CD4-positive, alpha-beta T cell treated with Interferon alpha-2 for 1 hour (primary cell): ENCODE data around the gene CEP83.

Experiments
- DNase-seq, 2 donors: peaks; one replicate each; pipeline ENCODE4 v3.0.0-alpha.2; 2020 to 2022

The CEP83 gene

DNA sequence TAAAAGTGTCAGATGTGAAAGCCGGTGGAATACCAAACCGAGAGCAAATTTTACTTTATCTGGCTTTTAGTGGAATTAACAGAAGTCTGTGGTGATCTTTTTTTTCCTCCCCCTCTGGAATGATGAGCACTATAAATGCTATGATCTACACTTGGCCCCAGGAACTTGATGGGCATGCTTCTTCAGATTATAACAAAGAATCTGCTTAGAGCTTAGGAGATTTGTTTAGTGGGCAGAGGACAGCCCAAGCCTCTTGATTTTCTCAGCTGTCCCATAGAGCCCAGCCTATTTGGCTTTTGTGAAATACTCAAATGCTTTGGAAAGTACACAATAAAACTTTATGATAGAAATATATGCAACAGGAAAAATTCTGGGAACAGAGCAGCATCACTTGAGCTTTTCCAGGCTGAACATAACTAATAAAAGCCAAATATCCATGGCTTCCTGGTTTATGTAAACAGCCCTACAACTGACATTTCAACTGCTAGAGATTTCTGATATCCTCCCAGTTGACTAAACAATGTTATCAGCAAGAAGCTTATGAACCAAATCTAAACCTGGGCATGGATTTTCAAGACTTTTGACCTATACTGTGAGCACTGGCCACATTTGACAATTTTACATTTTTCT lies 161.7 kb downstream of the CEP83 start:
- no peak for DNase-seq

DNA sequence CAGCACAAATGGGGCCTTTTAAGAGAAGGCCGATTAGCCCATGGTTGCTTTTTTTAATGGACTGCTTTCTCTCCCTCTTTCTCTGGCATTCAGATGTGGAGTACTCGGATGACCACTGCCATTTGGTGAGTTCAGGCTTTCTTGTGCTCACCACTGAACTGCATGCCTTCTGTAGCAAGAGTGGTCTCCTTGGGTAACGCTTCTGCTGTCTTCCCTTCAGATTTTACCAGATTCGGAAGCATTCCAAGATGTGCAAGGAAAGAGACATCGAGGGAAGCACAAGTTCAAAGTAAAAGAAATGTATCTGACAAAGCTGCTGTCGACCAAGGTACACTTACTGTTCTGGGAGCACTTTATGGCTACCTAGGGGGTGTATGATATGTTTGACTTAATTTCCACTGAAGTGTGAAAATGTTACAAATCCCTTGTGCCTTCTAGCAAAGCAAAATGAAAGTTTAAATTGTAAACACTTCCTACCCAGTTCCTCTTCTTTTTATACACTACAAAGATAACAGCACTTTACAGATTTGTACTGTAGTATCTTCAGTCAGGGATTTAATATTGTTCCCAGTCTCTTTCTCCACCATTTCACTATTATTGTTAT lies 162.5 kb downstream of the CEP83 start:
- DNase-seq, result no peak

DNA sequence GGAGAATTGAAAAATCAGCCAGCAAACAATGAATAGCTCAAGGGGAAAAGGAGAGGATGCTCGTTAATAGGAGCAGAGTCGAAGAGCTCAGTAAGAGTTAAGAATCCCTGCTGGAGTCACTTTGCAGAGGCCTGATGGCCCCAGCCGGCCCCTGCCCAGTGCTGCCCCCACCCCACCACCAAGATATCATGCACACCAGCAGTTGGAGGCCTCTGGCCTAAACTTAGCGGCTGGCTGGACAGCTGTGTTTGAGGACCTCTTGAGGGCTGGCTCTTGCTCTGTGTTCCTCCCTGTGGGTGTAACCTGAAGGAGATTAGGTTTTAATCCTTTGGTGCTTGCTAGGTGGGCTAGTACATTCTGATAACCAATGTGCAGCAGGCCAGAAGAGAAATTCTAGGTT lies 169.3 kb downstream of the CEP83 start:
- no peak for DNase-seq

DNA sequence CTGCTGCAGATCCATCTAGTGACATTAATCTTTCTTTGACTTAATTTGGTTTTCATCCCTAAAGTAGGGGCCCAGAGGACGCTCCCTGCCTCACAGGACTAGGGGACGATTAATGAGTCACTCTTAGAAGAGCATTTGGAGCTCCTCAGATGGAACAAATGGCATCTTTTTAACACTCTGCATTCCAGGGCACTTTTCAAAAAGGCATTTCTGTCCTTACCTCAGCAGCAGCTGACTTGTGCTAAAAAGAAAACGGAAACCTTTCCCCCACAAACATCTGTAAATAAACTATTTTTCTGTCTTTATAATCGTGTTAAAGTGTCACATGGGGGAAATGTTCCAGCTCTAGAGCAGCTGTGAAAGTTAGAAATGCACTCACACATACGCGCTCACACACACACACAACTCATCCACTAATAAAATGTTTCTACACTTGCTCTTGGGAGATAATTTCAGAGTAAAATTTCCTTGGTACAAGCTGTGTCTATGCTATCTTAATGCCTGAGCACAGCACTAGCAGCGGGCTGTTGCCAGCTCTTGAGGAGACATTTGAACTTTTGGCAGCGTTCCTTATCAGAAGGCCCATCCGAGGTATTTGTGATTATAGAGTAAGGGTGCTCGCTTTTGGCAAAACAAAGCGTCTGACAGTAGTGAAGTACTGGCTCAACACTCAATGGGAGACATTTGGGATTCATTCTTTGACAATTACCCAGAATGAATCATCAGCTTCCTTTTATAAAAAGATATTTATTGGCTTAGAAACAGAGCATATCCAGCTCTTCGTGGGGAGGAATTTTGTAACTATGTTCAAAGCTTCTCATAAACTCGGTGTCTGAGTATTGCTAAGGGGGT lies 170.0 kb downstream of the CEP83 start:
- no peak for DNase-seq

DNA sequence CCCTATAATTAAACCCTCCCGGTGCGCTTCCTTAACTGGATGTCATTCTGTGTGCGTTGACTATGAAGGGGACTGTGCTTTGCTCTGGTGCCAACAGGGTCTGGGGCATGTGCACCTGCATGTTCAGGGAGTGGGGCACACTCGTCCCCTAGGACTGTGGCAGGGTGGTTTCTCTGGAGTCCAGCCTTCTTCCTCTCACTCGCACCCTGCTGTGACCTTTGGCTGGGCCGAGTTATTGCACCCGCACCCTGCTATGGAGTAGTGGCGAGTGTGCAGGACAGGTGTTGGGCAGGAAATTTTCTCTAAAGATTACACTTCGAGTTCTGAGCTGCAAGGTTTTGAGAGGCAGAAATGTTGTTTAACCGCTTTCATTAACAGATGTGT lies 172.4 kb downstream of the CEP83 start:
- no peak for DNase-seq

DNA sequence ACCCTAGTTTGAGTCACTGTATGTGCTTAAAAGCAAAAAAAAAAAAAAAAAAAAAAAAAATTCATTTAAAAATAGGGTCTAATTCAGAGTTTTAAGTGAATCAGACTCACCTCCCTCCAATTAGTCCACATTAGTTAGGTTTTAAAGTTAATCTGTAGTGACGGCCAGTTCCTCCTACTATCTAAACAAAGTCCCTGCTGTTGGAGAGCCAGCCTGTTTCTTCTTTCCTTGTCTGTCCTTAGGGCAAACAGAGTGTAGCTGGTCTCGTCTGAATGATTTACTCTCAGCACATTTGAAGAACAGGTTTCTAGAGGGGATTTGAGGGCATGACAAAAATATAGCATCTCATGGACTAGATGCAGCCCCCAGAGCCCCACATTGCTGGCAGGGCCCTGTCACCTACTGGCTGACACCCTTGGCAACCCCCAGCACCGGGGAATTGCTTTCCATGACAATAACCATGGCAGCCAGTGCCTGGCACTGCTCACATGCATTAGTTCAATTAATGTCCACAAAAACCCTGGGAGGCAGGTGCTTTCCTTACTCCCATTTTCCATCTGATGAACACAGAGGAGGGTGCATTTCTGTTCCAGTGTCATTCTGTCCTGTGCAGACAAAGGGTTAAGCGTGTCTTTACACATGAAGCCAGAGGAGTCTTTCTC lies 173.0 kb downstream of the CEP83 start:
- no peak for DNase-seq

DNA sequence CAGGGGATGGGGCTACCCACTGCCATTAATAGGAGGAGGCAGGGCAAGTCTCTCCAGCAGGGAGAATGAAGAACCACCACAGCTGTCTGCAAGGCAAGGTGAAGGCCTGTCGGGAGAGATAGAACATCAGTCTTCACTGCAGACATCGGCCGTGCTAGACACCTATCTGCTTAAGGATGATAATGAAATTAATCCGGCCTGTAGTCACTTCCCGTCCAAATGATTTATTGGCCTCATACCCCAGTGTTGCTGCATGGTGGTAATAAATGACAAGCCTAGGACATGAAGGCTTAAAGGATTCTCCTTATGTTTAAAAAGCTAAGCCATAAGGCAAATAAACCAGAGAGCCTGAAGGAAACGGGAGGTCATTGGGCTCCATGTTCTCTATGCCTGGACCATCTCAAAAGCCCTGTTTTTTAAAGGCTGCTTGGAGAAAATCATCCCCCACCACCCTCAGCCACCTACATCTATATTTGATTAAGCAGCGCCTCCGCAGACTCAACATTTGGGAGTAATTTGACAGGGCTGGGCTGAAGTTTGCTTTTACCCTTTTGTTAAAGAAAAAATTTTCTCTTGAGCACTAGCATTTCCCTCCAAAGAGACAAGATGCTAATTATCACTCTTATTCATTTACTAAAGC lies 173.6 kb downstream of the CEP83 start:
- no peak for DNase-seq

DNA sequence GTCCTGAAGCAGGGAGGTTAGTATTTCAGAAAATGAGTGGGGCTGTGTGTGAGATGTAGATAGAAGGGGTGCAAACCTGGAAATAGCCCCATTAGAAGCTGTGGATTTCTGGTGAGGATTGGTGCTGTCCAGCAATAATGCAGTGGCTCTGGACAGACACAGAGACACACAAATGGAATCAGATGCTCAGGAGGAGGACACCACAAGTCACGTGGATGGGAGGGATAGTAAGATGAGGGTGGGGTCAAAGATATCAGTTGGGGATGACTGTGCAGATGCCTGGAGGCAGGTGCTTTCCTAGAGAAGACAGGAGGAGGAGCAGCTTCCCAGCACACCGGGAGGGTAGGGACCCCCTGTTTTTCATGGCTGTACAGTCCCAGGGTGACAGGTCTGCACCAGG lies 174.8 kb downstream of the CEP83 start:
- no peak for DNase-seq

DNA sequence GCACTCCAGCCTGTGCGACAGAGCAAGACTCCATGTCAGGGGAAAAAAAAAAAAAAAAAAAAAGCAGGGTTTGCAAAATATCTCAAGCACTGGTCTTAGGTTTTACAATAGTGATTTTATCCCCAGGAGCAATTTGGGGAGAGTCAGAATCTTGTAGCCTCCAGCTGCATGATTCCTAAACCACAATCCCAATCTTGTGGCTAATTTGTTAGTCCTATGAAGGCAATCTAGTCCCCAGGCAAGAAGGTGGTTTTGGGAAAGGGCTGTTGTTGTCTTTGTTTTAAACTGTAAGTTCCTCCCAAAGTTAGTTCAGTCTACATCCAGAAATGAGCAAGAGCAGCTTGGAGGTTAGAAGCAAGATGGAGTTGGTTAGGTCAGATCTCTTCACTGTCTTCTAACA lies 175.6 kb downstream of the CEP83 start:
- no peak for DNase-seq

DNA sequence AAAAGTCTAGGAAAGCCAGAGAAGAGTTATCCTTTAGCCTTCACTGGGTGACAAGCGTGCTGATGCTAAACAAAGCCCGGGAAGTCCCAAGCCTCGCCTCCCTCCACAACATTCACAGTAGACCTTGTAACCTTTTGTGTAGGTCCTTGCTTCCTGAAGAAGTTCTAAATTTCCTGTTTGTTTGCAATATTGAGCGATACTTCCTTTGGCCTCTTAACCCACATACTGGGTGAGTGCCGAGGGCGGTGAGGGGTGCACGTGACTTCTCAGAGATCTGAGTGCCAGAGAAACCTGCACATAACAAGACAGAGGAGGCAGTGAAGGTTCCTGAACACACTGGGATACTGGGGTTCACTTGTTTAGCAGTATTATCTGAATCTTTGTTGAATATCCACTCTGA lies 177.0 kb downstream of the CEP83 start:
- peak; percentile 36 to 70 for DNase-seq

DNA sequence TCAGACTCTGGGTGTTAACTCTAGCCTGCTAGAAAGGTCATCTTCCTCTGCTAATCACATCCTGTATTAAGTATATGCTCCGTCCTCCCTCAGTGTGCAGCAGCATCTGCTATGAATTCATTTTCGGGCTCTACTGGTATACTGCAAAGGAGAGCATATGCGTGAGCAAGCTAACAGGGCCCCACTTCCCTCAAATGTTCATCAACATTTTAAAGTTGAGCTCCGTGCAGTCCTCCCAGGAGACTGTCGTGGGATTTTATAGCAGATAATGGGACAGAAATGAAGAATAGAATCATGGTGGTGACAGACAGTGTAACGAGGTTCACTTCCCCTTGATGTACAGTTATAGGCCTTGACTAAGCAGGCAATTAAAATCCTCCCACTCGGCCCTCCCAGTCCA lies 179.6 kb downstream of the CEP83 start:
- no peak for DNase-seq

DNA sequence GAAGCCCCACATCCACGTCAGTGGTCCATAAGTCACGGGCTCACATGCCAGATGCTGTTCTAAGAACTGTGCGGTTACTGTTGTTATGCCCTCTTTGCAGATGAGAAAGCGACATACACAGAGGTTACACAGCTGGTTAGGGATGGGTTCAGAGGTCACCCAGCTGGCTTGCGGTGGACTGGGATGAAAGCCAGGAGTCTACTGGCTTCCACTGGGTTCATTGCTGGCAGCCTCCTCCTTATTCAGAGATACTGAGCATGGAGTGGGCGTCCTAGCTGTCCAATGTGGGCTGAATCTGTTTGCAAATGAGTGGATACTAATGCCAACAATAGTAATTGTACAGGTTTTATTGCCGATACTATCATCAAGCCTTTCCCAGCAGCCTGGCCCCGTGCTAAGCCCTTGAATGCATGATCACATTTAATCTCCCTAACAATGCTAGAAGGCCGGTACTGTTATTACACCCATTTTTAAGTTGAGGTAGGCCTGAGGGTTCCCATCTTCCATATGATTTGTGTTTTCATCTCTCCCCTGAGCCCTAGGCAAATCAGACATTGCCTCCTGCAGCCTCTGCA lies 182.2 kb downstream of the CEP83 start:
- DNase-seq, result no peak

DNA sequence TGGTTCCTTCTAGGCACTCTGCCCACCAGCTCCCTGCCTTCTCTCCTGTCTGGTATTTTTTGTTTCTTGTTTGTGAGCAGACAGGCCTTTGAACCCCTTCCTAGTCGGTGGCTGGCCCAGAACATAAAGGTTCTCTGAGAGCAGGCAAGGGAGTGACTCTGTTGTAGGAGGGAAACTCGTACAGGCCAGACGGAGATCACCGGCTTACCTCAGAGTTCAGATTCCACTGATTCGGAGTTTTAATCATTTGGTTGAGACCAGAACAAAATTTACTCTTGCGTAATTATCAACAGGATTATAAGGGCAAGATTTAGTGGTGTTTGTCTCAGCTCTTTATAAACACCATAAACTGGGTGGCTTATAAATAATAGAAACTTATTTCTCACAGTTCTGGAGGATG lies 182.9 kb downstream of the CEP83 start:
- DNase-seq, result no peak

DNA sequence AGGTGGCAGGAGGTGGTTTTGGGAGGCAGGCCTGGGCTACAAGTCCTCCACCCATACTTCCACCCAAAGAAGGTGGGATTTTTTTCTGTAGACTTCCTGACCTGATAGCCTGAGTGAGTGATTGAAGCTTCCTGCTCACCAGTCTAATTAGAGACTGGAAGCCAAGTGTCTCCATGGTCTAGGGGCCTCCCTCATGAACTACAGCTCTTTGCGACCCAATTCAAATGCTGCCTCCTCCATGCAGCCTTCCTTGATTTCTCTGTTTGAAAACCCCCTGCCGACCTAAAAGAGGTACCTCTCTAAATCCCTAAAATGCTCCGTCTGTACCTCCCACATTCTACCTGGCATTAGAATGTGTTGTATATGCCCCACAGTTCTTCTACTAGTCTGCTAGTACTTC lies 186.4 kb downstream of the CEP83 start:
- no peak for DNase-seq

DNA sequence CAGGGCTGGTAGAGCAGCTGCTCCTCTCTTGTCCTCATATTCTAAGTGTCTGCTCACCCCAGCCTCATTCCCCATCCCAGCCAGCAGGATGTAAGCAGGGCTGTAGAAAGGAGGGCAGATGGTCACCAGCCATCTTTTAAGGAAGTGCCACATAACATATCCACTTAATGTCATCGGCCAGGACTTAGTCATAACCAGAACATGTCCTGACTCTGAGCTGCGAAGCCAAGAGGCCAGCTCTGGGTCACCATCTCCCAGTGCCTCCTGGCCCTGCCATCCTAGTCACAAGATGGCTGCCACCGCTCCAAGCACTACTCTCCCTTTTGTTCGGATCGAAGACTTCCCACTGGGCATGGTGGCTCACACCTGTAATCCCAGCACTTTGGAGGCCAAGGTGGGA lies 187.4 kb downstream of the CEP83 start:
- no peak for DNase-seq

DNA sequence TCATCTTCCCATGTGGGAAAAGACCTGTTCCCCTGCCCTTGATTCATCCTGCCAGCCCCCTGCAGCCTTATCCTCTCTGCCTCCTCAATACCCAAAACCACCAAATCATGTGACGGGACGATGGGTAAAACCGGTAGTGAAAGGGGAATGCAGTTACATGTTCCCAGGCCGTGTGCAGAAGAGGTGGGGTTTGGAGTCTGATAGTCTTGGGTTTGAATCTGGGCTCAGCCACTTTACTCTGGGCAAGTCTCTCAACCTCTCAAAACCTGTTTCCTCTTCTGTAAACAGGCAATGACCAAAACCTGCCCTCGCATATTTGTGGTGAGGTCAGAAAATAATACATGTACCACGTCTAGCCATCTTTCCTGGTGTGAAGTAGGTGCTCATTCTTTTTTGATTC lies 188.3 kb downstream of the CEP83 start:
- DNase-seq, result no peak

DNA sequence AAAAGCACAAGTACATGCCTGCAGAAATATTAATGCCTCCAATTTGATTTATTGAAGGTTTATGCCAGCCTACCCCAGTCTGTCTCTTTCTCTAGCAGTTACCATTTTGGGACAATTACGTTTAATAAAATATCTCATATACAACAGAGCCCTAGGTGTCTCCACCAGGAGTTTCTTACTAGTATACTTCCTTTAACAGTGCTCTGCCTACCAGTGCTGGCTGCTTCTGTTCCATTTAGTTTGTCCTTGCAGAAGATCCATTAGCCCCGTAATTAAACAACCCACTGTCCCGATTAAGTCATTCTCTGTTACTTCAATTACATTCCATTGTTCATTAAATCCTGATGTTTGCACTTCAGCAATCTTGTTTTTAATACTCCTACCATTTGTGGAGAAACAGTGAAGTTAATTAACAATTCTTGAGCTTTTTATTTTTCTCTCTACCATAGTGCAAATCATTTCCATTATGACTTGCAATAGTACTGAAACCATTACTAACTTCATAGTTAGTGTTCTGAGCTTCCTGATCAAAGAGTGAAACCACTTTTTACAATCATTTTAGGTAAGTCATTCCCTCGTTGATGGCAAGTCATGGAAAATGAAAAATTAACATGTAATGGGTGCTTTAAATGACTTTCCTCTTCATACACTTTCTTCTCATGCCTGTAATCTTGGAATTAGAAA lies 190.2 kb downstream of the CEP83 start:
- DNase-seq, result no peak

DNA sequence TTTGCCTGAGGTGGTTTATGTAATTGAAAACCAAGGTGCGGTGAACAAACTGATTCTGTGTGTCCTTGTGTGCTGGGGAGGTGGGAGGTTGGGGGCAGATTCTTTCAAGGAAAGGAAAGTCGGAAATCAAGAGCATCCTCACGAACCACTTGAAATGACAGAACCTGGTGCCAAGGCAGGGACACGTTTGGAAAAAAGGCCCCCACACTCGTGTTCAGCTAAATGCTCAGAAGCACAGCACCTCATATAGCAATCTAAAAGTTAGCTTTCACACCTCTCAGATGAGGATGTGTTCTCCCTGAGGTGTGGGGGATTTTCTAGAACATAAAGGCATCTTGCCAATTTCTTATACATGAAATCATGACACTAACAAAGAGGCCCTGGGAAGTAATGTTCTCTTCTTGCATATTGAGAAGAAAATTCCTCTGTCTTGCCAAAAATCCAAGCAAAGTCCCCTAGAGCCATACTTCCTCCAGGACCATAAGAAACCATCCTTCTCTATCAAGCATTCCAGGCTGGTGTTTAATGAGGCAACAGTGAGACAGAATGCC lies 191.7 kb downstream of the CEP83 start:
- no peak for DNase-seq

DNA sequence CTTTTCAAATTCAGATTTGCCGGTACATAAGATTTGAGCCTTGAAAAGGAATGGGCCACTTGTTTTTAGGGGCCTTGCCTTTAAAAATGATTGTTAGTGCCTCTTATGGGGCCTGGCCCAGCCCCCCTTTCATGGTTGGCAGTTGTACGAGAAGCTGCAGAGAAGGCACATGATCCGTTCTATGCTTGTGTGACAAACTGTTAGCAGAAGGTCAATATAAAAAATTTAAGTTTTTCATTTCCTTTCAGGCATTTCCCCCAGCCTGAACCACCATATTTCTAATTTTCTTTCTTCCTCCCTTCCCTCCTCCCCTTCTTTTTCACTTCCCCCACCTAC lies 192.2 kb downstream of the CEP83 start:
- DNase-seq, result no peak

DNA sequence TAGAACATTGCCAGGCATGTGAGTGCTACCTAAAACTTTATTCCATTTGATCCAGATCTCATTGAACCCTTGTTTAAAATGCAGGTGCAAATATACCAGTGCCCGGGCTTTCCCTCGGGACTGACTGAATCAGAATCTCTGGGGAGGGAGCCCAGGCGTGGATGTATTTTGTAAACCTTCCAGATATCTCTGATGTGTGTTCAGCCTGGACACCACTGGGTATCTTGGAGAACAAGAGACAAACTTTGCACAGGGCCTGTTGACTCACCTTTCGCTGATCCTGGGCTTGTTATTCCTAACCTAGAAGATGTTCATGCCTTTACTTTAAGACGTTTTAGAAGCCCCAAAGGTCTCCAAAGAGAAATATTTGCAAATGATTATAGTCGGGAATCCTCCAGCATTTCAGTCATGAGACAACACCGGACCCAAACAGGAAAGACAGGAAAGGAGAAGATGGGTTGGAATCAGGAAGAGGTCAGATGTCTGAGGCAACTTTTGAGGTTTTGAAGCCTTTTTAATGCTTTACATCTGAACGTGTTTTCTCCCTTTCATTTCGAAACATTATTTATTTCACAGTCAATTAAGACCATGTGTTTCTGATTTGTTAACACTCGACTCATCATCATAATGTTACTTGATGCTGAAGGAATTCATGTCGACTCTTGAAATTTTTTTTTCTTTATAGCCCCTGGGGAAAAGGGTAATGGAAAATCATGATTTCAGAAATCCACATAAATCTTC lies 192.7 kb downstream of the CEP83 start:
- no peak for DNase-seq
